ENCODE data around the gene PARVB.
A peak's percentile ranks its signal among the peaks of the same experiment; 100 is the strongest.

Gene PARVB

DNA sequence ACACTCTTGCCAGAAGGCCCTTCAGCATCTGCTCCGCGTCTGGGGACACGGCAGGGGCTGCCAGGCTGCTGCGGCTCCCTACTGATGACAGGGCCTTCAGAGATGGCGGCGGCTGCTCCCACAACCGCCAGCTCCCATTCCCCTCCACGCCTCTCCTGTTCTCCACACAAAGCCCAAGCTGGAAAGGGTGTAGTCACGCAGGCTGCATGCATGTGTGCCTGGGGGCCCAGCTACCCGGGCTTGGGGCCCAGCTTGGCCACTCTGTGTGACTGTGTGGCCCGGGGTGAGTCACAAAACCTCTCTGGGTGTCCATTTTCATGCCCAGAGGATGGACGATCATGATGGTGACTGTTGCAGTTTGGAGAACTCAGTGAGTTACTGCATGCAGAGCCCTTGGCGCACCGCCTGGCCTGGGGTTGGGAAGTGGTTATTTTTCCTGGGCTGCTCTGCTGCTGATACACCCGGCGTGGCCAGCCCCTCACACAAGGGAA lies 31.7 kb upstream of the PARVB start:
- H3K4me3 ChIP-seq (ENCODE audit: low read depth, low read length): no peak overlapping the region
- in situ Hi-C loops (cut with HindIII; ENCODE audit: low sequenced_read_pairs): no loop called here
- TF ChIP-seq, protein P1, sequence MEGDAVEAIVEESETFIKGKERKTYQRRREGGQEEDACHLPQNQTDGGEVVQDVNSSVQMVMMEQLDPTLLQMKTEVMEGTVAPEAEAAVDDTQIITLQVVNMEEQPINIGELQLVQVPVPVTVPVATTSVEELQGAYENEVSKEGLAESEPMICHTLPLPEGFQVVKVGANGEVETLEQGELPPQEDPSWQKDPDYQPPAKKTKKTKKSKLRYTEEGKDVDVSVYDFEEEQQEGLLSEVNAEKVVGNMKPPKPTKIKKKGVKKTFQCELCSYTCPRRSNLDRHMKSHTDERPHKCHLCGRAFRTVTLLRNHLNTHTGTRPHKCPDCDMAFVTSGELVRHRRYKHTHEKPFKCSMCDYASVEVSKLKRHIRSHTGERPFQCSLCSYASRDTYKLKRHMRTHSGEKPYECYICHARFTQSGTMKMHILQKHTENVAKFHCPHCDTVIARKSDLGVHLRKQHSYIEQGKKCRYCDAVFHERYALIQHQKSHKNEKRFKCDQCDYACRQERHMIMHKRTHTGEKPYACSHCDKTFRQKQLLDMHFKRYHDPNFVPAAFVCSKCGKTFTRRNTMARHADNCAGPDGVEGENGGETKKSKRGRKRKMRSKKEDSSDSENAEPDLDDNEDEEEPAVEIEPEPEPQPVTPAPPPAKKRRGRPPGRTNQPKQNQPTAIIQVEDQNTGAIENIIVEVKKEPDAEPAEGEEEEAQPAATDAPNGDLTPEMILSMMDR (IDR thresholded peaks at IDR 0.05; ENCODE audit: low read depth, low read length): no peak
- DNase-seq (ENCODE audit: low read depth, low spot score): peak; percentile 68

GRCh38 chr22:43993072-43993760 lies 30.9 kb upstream of the PARVB start:
- H3K4me3 ChIP-seq (ENCODE audit: low read depth, low read length): no peak overlapping the region
- TF ChIP-seq, protein P1 (IDR thresholded peaks at IDR 0.05; ENCODE audit: low read depth, low read length): peak; percentile 96
- peak; percentile 61 for DNase-seq (ENCODE audit: low read depth, low spot score)
- in situ Hi-C loops (cut with HindIII; ENCODE audit: low sequenced_read_pairs): no loop called here

GRCh38 chr22:43994006-43994405 lies 30.1 kb upstream of the PARVB start:
- TF ChIP-seq, protein P1 (IDR thresholded peaks at IDR 0.05; ENCODE audit: low read depth, low read length): no peak
- DNase-seq (ENCODE audit: low read depth, low spot score): no peak
- in situ Hi-C loops (cut with HindIII; ENCODE audit: low sequenced_read_pairs): no loop called here
- no peak overlapping the region for H3K4me3 ChIP-seq (ENCODE audit: low read depth, low read length)

DNA sequence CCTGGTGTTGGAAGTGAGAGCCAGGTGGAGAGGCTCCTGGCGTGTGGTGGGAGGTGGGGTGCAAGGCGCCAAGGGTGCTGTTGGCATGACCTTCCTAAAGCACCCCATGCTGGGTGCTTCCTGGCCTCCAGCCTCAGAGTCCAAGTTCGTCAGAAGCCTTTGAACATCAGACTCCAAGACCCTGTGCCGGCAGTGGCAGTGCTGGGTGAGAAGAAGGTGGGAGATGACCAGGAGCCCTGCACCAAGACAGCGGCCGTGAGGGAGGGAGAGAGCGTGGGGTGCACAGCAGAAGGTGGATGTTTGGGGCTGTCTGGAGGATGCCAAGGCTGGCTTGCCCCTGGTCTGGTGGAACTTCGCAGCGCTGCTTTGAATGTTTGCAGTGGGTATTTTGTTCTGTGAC lies 29.7 kb upstream of the PARVB start:
- TF ChIP-seq, protein P1 (IDR thresholded peaks at IDR 0.05; ENCODE audit: low read depth, low read length): no peak

GRCh38 chr22:43995057-43995685 lies 28.9 kb upstream of the PARVB start:
- TF ChIP-seq, protein P1 (IDR thresholded peaks at IDR 0.05; ENCODE audit: low read depth, low read length): no peak
- H3K4me3 ChIP-seq (ENCODE audit: low read depth, low read length): no peak overlapping the region
- DNase-seq (ENCODE audit: low read depth, low spot score): no peak
- in situ Hi-C loops (cut with HindIII; ENCODE audit: low sequenced_read_pairs): no loop called here

More for the DNA sequence above, 29.7 kb upstream of the PARVB start:
- H3K4me3 ChIP-seq (ENCODE audit: low read depth, low read length): no peak overlapping the region
- no peak for DNase-seq (ENCODE audit: low read depth, low spot score)
- in situ Hi-C loops (cut with HindIII; ENCODE audit: low sequenced_read_pairs): no loop called here

- DNase-seq (ENCODE audit: low read depth, low spot score): no peak
- TF ChIP-seq, protein P1 (IDR thresholded peaks at IDR 0.05; ENCODE audit: low read depth, low read length): no peak
- H3K4me3 ChIP-seq (ENCODE audit: low read depth, low read length): no peak overlapping the region
- in situ Hi-C loops (cut with HindIII; ENCODE audit: low sequenced_read_pairs): no loop called here
These were observed 28.3 kb upstream of the PARVB start for GRCh38 chr22:43995798-43996169.

All from astrocyte of the spinal cord (primary cell).